HepG2 (cell line): ENCODE data around the gene MKX. TPM values are rescaled to one million over a fixed set of nuclear protein-coding genes. Genes with fewer than 3 reads are reported as not detected.

Experiments used
- ATAC-seq: fragments of 200-7000 bp; cut with Tn5 transposase; 3 replicates; pipeline ENCODE4 v1.9.1; 2020; ENCODE audit warnings: mild to moderate bottlenecking, moderate library complexity
- BruUV-seq: library from RNA; stranded (reverse); fragments of 400-500 nt; replicated peaks from 2 replicates; lab custom pipeline; 2021; lab: Mats Ljungman, UMichigan
- CTCF ChIA-PET: fragments of 300-600 bp; formaldehyde crosslinking; extraction: SDS; loops from one replicate; lab custom pipeline; 2021; ENCODE audit warnings: low total read pairs, inconsistent platforms, low intra/inter-chr PET ratio; lab: Yijun Ruan, JAX
- POLR2A ChIA-PET: fragments of 350-600 bp; sonication (Branson Sonifier 250); formaldehyde crosslinking; loops from one replicate; lab custom pipeline; 2020; ENCODE audit warnings: antibody characterized with exemption, inconsistent platforms; lab: Yijun Ruan, JAX
- DNase-seq: peaks from one replicate; pipeline ENCODE4 v3.0.0-alpha.2; 2015; ENCODE audit warnings: low spot score
- FAIRE-seq: peaks from 3 replicates; lab custom pipeline; 2011; peaks lifted over from hg19 to GRCh38; lab: Jason Lieb, UNC
- H2AFZ ChIP-seq: one replicate; pipeline ENCODE4 v1.6.1; 2011; ENCODE audit warnings: low read length, inconsistent platforms
- H3K27ac ChIP-seq: fragments of 300-600 bp; 3 replicates; pipeline ENCODE4 v1.8.0; 2011; ENCODE audit warnings: mixed run types, mild to moderate bottlenecking, mixed read lengths, low read length, inconsistent platforms; ENCODE audit not compliant: insufficient read depth; ENCODE audit errors: extremely low read length
- H3K27me3 ChIP-seq, 2 experiments: fragments of 200-600 bp in 1 of 2; 2 replicates in 1 of 2; 3 replicates in 1 of 2; pipeline versions ENCODE4 v1.6.0 to v1.8.0; 2011; ENCODE audit warnings: low read length in 2 of 2, mild to moderate bottlenecking in 2 of 2, moderate library complexity in 2 of 2, inconsistent platforms in 1 of 2; ENCODE audit not compliant: insufficient read depth in 2 of 2, control insufficient read depth in 1 of 2
- H3K36me3 ChIP-seq, 2 experiments: fragments of 200-600 bp in 1 of 2; replicated peaks in 1 of 2; 2 replicates in 1 of 2; 3 replicates in 1 of 2; pipeline versions ENCODE4 v1.5.1 to v1.8.0; 2011; ENCODE audit warnings: low read length in 2 of 2, inconsistent platforms in 1 of 2; ENCODE audit not compliant: insufficient read depth in 2 of 2, control insufficient read depth in 1 of 2
- H3K4me1 ChIP-seq: 2 replicates; pipeline ENCODE4 v1.5.1; 2012; ENCODE audit warnings: low read length, inconsistent platforms; ENCODE audit not compliant: insufficient read depth
- H3K4me2 ChIP-seq: 2 replicates; pipeline ENCODE4 v1.6.0; 2011; ENCODE audit warnings: low read depth, low read length, inconsistent platforms
- H3K4me3 ChIP-seq, 3 experiments: fragments of 200-600 bp in 1 of 3; sonication (generic), shearing (Covaris generic) in 1 of 3; replicated peaks in 1 of 3; 2 replicates each; pipeline ENCODE4 v1.5.1; 2011 to 2016; ENCODE audit warnings: low read length in 3 of 3, inconsistent platforms in 2 of 3, low read depth in 2 of 3, mild to moderate bottlenecking in 2 of 3, control low read depth in 1 of 3, mixed read lengths in 1 of 3; ENCODE audit not compliant: insufficient read depth in 1 of 3
- H3K79me2 ChIP-seq: one replicate; pipeline ENCODE4 v1.6.1; 2011; ENCODE audit warnings: low read length, inconsistent platforms; ENCODE audit not compliant: insufficient read depth
- H3K9ac ChIP-seq: 2 replicates; pipeline ENCODE4 v1.6.0; 2011; ENCODE audit warnings: mild to moderate bottlenecking, low read depth, low read length, inconsistent platforms; ENCODE audit not compliant: insufficient read depth
- H3K9me3 ChIP-seq: 2 replicates; pipeline ENCODE4 v1.5.1; 2012; ENCODE audit warnings: mild to moderate bottlenecking, low read length
- H4K20me1 ChIP-seq: 2 replicates; pipeline ENCODE4 v1.6.0; 2011; ENCODE audit warnings: inconsistent platforms, mild to moderate bottlenecking, low read length, moderate library complexity; ENCODE audit not compliant: insufficient read depth
- MIER3 ChIP-seq: IDR thresholded peaks from 2 replicates; pipeline ENCODE4 v1.6.1; 2016; ENCODE audit warnings: missing compliant biosample characterization, borderline replicate concordance
- PRDM4 ChIP-seq: sonication (generic); formaldehyde crosslinking; IDR thresholded peaks from 2 replicates; pipeline ENCODE4 v1.9.0; 2021; ENCODE audit warnings: missing genetic modification reagents, borderline replicate concordance
- PREB ChIP-seq: sonication (generic); formaldehyde crosslinking; IDR thresholded peaks from 2 replicates; pipeline ENCODE4 v1.4.0; 2020; ENCODE audit warnings: missing genetic modification reagents
- SRSF9 ChIP-seq: fragments of 200-400 bp; formaldehyde crosslinking; IDR thresholded peaks from 2 replicates; pipeline ENCODE4 v1.6.1; 2018; ENCODE audit warnings: borderline replicate concordance, mild to moderate bottlenecking, low read depth, low read length; ENCODE audit not compliant: insufficient read depth, poor library complexity, severe bottlenecking
- TARDBP ChIP-seq: sonication (generic); formaldehyde crosslinking; IDR thresholded peaks from 2 replicates; pipeline ENCODE4 v1.8.0; 2022; ENCODE audit warnings: mild to moderate bottlenecking, missing genetic modification reagents
- THYN1 ChIP-seq: sonication (generic); formaldehyde crosslinking; IDR thresholded peaks from 2 replicates; pipeline ENCODE4 v1.8.1; 2023; ENCODE audit warnings: low read depth, mild to moderate bottlenecking, moderate library complexity, missing genetic modification reagents, borderline replicate concordance
- ZBTB21 ChIP-seq: sonication (generic); formaldehyde crosslinking; IDR thresholded peaks from 2 replicates; pipeline ENCODE4 v1.4.0; 2020; ENCODE audit warnings: missing genetic modification reagents
- ZNF136 ChIP-seq: sonication (generic); formaldehyde crosslinking; IDR thresholded peaks from 2 replicates; pipeline ENCODE4 v1.8.1; 2022; ENCODE audit warnings: low read depth, mild to moderate bottlenecking, moderate library complexity, missing genetic modification reagents
- ZNF296 ChIP-seq: sonication (generic); formaldehyde crosslinking; conservative IDR thresholded peaks from 2 replicates; pipeline ENCODE4 v1.5.0; 2020; ENCODE audit warnings: mild to moderate bottlenecking, missing genetic modification reagents
- ZNF598 ChIP-seq: sonication (generic); formaldehyde crosslinking; IDR thresholded peaks from 2 replicates; pipeline ENCODE4 v1.5.1; 2020; ENCODE audit warnings: mild to moderate bottlenecking, missing genetic modification reagents, borderline replicate concordance
- ZNF614 ChIP-seq: IDR thresholded peaks from 2 replicates; pipeline ENCODE4 v1.6.1; 2018; ENCODE audit warnings: missing biosample characterization, missing genetic modification reagents, inconsistent platforms, borderline replicate concordance
- ZNF646 ChIP-seq: sonication (generic); formaldehyde crosslinking; IDR thresholded peaks from 2 replicates; pipeline ENCODE4 v1.9.0; 2021; ENCODE audit warnings: mild to moderate bottlenecking, missing genetic modification reagents
- WGBS: methylation state at CpG from one replicate; pipeline ENCODE4 v1.1.6; 2017; ENCODE audit warnings: low lambda C conversion rate; 5-methylcytosine and 5-hydroxymethylcytosine counted together
- in situ Hi-C: cut with HindIII; loops from 2 replicates; pipeline ENCODE4 v1.10.0; 2017; ENCODE audit warnings: low pct_unique_long_range_greater_than_20kb; ENCODE audit not compliant: extremely low pct_ligation_motif_present
- intact Hi-C: fragments of 100-400 bp; cut with micrococcal nuclease; formaldehyde crosslinking; loops from one replicate; pipeline ENCODE4 v1.10.0; 2022; ENCODE audit not compliant: unreplicated experiment
- polyA plus RNA-seq, 8 experiments: library from polyadenylated mRNA; depleted of rRNA in 3 of 8; stranded (reverse) in 7 of 8; unstranded in 1 of 8; fragments of >200 nt; fragmentation: Illumina TruSeq in 4 of 8; extraction: Trizol in 4 of 8; gene quantifications; 2 replicates each; pipeline versions ENCODE4 v1.2.1 to v1.2.3, GENCODE V29; 2011 to 2016; ENCODE audit warnings: low read depth in 4 of 8, missing spikeins in 1 of 8, mixed read lengths in 1 of 8; ENCODE audit not compliant: insufficient read depth in 1 of 8
- total RNA-seq, 5 experiments: library from RNA; depleted of rRNA; stranded (reverse); fragments of >200 nt; fragmentation: Illumina TruSeq; extraction: Trizol; gene quantifications; 2 replicates each; pipeline ENCODE4 v1.2.3, GENCODE V29; 2016; ENCODE audit warnings: low read depth in 1 of 5

The MKX gene
- total and polyA plus RNA-seq, 2 of the 13 experiments (the other 11 are each of a cell fraction or from before 2014, with no cell fraction given) = not detected

- FAIRE-seq = no peak
- TF ChIP-seq SRSF9 = no peak
- TF ChIP-seq ZBTB21 (CRISPR knock-in tag) = no peak
- no peak for TF ChIP-seq ZNF136 (CRISPR knock-in tag)
- TF ChIP-seq ZNF614 (CRISPR knock-in tag) = no peak
- no peak for TF ChIP-seq THYN1
- TF ChIP-seq ZNF296 = no peak
- no peak for TF ChIP-seq PRDM4
- no peak for TF ChIP-seq ZNF598 (CRISPR knock-in tag)
- no peak for TF ChIP-seq ZNF646 (CRISPR knock-in tag)
- TF ChIP-seq MIER3 (CRISPR knock-in tag) = no peak
- no peak for TF ChIP-seq TARDBP (CRISPR knock-in tag)
- no peak for TF ChIP-seq PREB (CRISPR knock-in tag)
These were observed 43.6 kb downstream of the MKX start for GRCh38 chr10:27701938-27702537.

More at GRCh38 chr10:27701938-27702537, 43.6 kb downstream of the MKX start:
- WGBS = 9% methylated on average over 3 of the region's 3 CpGs
- in situ Hi-C loops = no loop called here
- H3K36me3 ChIP-seq = no peaks in the 10 kb centered on the region
- no peak overlapping the region for H3K9ac ChIP-seq
- no peak for ATAC-seq
- no peaks in the 10 kb centered on the region for H3K27me3 ChIP-seq
- ChIA-PET CTCF (no interaction called here), POLR2A (no interaction called here)
- H3K79me2 ChIP-seq = no peaks in the 10 kb centered on the region
- H3K9me3 ChIP-seq = no peaks in the 10 kb centered on the region
- no peaks in the 10 kb centered on the region; the same call in 1 of the 2 replicates for H3K4me1 ChIP-seq
- no peak overlapping the region for H2AFZ ChIP-seq
- intact Hi-C loops = no loop called here
- DNase-seq = no peak
- BruUV-seq = no TSS peak
- no peak overlapping the region for H3K4me3 ChIP-seq
- H3K4me2 ChIP-seq = no peak overlapping the region
- no peak overlapping the region for H3K27ac ChIP-seq
- no peaks in the 10 kb centered on the region for H4K20me1 ChIP-seq
